M059J (cell line): ENCODE data around the gene SLC52A1. TPM values are rescaled to one million over a fixed set of nuclear protein-coding genes. Genes with fewer than 3 reads are reported as not detected.
A peak's percentile ranks its signal among the peaks of the same experiment; 100 is the strongest.

Experiments
- DNase-seq: peaks from one replicate; pipeline ENCODE4 v3.0.0-alpha.2; 2012; ENCODE audit warnings: low read depth
- total RNA-seq: library from RNA; depleted of rRNA; stranded (reverse); fragments of >200 nt; shearing (Covaris generic); gene quantifications from 2 replicates; pipeline ENCODE4 v1.2.3, GENCODE V29; 2014; rRNA removed

SLC52A1 gene
- total RNA-seq, 1 experiment from 2014 or later = not detected

DNA sequence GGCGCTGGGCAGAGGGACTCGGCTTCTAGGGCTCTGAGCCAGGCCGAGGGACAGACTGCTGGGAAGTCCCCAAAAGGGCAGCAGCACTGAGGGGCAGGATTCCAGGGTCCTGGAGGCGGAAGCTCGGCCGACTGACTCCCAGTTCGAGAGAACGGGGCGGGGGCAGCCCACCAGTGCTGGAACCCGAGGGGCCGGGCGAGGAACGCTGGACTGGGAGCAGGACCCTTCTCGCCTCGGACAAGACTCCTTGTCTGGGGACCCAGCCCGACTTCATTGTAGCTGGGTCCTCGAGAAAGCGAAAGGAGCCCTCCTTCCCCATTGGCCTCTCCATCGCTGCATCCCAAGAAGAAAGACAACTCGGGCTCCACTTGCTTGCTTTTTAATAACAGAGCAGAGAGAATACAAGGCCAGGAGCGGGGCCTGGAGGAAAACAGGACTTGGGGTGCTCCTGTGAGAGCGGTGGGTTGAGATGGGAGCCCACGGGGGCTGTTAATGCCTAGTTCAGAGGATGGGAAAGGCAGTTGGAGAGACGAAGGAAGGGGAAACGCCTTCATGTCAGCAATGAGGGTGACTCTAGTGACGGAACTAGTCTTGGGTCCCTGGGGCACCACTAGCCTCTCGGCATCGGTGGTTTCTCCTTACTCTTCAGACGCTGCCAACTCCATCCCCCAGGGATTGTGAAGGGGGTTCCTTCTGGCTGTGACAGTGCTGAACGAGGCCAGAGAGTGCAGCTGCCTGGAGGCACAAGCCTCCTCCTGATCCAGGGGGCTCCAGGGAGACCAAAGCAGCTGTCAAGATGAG is 47.3 kb downstream of the SLC52A1 start:
- DNase-seq = no peak

DNA sequence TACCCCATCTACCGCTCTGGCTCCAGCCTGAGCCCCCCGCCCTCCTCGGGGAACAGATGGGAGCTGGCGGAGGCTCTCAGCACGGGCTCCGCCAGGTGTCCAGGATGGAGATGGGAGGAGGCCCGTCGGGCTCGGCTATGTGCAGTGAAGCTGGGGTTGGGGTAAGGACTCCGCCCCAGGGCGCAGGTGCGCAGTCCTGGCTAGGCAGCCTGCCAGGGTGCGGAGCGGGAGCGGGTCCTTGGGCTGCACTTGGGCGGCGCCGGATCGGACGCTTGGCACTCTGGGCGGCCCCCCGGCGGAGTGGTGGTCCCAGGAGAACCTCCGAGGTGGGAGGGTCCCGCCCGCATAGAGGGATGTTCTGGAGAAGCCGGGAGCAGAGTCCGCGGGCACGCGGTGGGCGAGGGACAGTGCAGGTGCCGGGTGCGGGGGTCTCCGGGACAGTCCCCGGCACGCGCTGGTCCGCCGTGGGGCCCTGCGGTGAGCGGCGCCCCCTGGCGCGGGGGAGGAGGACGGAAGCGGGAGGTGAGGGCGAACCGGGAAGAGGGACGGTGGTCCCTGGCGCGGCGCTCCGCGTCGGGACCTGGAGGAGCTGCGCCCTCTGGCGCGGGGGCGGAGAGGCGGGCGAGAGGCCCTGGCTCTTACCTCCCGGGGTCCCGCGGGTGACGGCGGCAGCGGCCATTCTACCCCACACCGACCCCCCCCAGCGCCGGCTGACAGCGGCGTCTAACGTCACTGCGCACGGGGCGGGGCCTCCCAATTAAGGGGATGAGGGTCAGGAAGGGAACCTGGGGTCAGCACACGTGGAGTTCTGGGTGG is 48.1 kb downstream of the SLC52A1 start, which contains the start of gene CAMTA2:
Gene CAMTA2, minus strand, starts transcription at position 725 of the 816 bp plus-strand sequence. CDS start 1,453 bp downstream, outside the sequence.
- DNase-seq = peak; percentile 71

- DNase-seq = no peak
Observed at GRCh38 chr17:4986403-4986802, 48.8 kb downstream of the SLC52A1 start.

Other genes starting within 250 kb of the SLC52A1 start
- 0.34 TPM in 1 of 2 replicates, not detected in the other for gene VMO1, start 249.1 kb downstream of the SLC52A1 start, total RNA-seq
- gene GLTPD2, start 246.5 kb downstream of the SLC52A1 start, total RNA-seq = not detected in 2 replicates
- 296 and 331 TPM in 2 replicates for gene PSMB6, start 239.3 kb downstream of the SLC52A1 start, total RNA-seq
- 3.7 and 7.5 TPM in 2 replicates for gene PLD2, start 228.3 kb downstream of the SLC52A1 start, total RNA-seq
- 20.2 and 28.7 TPM in 2 replicates for gene MINK1, start 202.1 kb downstream of the SLC52A1 start, total RNA-seq
- gene C17orf107, start 135.9 kb downstream of the SLC52A1 start, total RNA-seq = 0.20 TPM in 1 of 2 replicates, not detected in the other
- gene CHRNE, start 132.3 kb downstream of the SLC52A1 start, total RNA-seq = 0.02 TPM in 1 of 2 replicates, not detected in the other
- 0.05 TPM in 1 of 2 replicates, not detected in the other for gene GP1BA, start 103.1 kb downstream of the SLC52A1 start, total RNA-seq
- gene SLC25A11, start 95.4 kb downstream of the SLC52A1 start, total RNA-seq = 87.0 and 103 TPM in 2 replicates
- 27.8 and 30.5 TPM in 2 replicates for gene RNF167, start 95.2 kb downstream of the SLC52A1 start, total RNA-seq
- 1,238 and 1,483 TPM in 2 replicates for gene PFN1, start 86.9 kb downstream of the SLC52A1 start, total RNA-seq
- 0.27 and 1.1 TPM in 2 replicates for gene ENO3, start 84.3 kb downstream of the SLC52A1 start, total RNA-seq
- gene SPAG7, start 67.6 kb downstream of the SLC52A1 start, total RNA-seq = 30.0 and 38.4 TPM in 2 replicates
- 4.8 and 11.0 TPM in 2 replicates for gene CAMTA2, start 47.8 kb downstream of the SLC52A1 start, total RNA-seq
- not detected in 2 replicates for gene INCA1, start 37.9 kb downstream of the SLC52A1 start, total RNA-seq
- gene KIF1C, start 37.5 kb downstream of the SLC52A1 start, total RNA-seq = 16.0 and 29.8 TPM in 2 replicates
- gene ZFP3, start 43.0 kb upstream of the SLC52A1 start, total RNA-seq = 2.2 and 3.2 TPM in 2 replicates
- 7.1 and 8.9 TPM in 2 replicates for gene ZNF232, start 76.5 kb upstream of the SLC52A1 start, total RNA-seq
- gene USP6, start 80.6 kb upstream of the SLC52A1 start, total RNA-seq = 0.02 TPM in 1 of 2 replicates, not detected in the other
- 9.5 and 10.2 TPM in 2 replicates for gene ZNF594, start 156.4 kb upstream of the SLC52A1 start, total RNA-seq
- gene SCIMP, start 199.4 kb upstream of the SLC52A1 start, total RNA-seq = not detected in 2 replicates
- 31.7 and 35.0 TPM in 2 replicates for gene RABEP1, start 246.9 kb upstream of the SLC52A1 start, total RNA-seq